HFF-Myc (cell line): ENCODE results near the gene ZNF724.
"Not testable (repeated sequence)": the region's sequence is repeated elsewhere in the genome, so short reads cannot be mapped to it uniquely, and the experiment has no call there.

Source experiments
- DNase-seq: peaks from one replicate; pipeline ENCODE4 v3.0.0-alpha.2; 2011; ENCODE audit warnings: low read depth; ENCODE audit errors: extremely low read depth
- H3K4me3 ChIP-seq: replicated peaks from 2 replicates; pipeline ENCODE4 v1.5.1; 2011; ENCODE audit warnings: low read depth, mild to moderate bottlenecking, control low read depth, low read length
- TF ChIP-seq, protein P1 (sequence below): IDR thresholded peaks from 2 replicates; pipeline ENCODE4 v1.5.1; 2012; ENCODE audit warnings: mild to moderate bottlenecking, low read depth, low read length, control low read depth; ENCODE audit errors: missing control alignments

The ZNF724 gene

GRCh38 chr19:23281663-23282276 is 31.6 kb upstream of the ZNF724 start:
- no peak overlapping the region for H3K4me3 ChIP-seq
- DNase-seq: no peak
- TF ChIP-seq, protein P1, sequence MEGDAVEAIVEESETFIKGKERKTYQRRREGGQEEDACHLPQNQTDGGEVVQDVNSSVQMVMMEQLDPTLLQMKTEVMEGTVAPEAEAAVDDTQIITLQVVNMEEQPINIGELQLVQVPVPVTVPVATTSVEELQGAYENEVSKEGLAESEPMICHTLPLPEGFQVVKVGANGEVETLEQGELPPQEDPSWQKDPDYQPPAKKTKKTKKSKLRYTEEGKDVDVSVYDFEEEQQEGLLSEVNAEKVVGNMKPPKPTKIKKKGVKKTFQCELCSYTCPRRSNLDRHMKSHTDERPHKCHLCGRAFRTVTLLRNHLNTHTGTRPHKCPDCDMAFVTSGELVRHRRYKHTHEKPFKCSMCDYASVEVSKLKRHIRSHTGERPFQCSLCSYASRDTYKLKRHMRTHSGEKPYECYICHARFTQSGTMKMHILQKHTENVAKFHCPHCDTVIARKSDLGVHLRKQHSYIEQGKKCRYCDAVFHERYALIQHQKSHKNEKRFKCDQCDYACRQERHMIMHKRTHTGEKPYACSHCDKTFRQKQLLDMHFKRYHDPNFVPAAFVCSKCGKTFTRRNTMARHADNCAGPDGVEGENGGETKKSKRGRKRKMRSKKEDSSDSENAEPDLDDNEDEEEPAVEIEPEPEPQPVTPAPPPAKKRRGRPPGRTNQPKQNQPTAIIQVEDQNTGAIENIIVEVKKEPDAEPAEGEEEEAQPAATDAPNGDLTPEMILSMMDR: no peak

- H3K4me3 ChIP-seq, DNase-seq: not testable (repeated sequence)
Observed at GRCh38 chr19:23278118-23278517, 27.9 kb upstream of the ZNF724 start.

GRCh38 chr19:23273590-23274412 is 23.6 kb upstream of the ZNF724 start:
- peak overlapping the region; percentile 90 for H3K4me3 ChIP-seq
- DNase-seq: peak; percentile 72
- TF ChIP-seq, protein P1: no peak

DNA sequence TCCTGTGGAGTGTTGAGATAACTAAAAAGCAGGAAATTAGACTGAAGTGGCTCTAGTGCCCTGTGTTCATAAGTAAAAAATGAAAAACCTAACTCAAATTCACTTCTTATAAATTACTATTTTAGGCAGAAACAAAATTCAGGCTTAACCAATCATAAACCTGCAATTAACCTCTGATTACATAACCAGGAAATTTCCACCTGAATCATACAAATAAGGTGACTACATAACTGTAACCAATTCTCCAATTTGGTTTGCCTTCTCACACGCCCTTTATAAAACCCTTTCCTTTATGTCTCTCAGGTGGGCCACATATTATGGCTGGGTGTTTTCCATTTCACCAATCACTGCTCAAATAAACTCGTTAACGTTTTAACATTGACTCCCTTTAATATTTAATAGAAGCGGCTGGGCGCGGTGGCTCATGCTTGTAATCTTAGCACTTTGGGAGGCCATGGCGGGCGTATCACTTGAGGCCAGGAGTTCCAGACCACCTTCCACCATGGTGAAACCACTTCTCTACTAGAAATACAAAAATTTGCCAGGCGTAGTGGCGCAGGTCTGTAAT is 22.9 kb upstream of the ZNF724 start:
- TF ChIP-seq, protein P1: no peak
- H3K4me3 ChIP-seq: peak overlapping the region; percentile 90
- DNase-seq: no peak

DNA sequence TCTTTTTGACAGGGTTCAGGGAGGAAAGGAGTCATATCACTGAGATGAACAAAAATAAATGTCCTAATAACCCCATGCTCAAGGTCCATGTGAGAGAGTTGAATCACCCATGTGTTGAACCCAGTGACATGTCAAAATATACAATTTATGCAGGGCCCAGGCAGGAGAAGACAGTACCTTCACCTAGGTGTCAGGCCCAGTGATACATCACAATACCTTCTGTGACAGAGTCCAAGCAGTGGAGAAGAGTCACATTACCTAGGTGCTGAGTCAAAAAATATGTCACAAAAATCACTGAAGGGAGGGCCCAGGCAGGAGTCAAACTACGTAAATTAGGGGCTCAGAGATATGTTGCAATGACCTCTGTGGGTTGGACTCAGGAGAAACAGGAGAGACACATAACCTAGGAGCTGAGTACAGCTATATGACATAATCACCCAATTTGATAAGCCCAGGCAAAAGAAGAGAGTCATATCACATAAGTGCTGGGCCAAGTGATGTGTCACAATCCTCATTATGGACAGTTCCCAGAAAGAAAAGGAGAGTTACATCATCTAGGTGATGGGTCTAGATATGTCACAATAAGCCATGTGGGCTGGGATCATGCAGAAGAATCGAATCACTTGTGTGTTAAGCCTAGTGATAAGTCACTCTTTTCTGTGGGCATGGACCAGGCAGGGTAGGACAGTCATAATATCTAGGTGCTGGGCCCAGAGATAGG is 13.8 kb upstream of the ZNF724 start:
- TF ChIP-seq, protein P1: no peak
- no peak overlapping the region for H3K4me3 ChIP-seq
- no peak for DNase-seq

DNA sequence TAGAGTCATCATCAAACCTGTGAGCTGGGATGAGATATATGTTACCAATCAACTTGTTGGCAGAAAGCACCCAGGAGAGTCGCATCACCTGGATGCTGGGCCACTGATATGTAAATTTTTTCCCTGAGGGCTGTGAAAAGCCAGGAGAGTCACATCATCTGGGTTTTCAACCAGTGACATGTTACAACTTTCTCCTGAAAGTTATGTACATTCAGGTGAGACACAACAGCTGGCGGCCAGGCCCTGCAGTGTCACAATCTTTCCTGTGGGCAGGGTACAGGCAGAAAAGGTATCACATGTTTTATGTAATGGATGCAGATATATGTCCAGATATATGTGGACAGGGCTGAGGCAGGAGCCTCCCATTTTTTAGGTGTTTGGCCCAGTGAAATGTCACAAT is 13.2 kb upstream of the ZNF724 start:
- DNase-seq: no peak
- no peak overlapping the region for H3K4me3 ChIP-seq
- TF ChIP-seq, protein P1: no peak

DNA sequence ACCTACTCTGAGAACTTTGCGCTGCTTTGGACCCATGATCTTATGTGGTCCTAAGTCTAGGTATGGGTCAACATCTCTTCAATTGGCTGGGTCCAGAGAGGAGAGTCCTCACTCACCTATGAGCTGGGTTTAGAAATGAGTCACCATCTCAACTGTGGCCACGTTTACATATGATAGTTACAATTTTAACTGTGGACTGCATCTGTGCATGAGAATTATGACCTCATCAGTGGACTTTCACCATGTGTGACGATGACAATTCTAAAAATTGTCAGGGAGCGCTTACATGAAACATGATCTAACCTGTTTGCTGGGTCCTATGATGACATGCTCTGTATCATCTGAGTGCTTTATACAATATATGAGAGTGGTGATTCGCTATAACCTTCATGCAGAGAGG is 12.7 kb upstream of the ZNF724 start:
- TF ChIP-seq, protein P1: no peak
- no peak for DNase-seq
- no peak overlapping the region for H3K4me3 ChIP-seq
